AG08396 (cell line): ENCODE measurements around the gene TASP1.

Experiments
- DNase-seq: peaks from one replicate; pipeline ENCODE4 v3.0.0; 2012; ENCODE audit warnings: low spot score, mixed read lengths

TASP1 gene

DNA sequence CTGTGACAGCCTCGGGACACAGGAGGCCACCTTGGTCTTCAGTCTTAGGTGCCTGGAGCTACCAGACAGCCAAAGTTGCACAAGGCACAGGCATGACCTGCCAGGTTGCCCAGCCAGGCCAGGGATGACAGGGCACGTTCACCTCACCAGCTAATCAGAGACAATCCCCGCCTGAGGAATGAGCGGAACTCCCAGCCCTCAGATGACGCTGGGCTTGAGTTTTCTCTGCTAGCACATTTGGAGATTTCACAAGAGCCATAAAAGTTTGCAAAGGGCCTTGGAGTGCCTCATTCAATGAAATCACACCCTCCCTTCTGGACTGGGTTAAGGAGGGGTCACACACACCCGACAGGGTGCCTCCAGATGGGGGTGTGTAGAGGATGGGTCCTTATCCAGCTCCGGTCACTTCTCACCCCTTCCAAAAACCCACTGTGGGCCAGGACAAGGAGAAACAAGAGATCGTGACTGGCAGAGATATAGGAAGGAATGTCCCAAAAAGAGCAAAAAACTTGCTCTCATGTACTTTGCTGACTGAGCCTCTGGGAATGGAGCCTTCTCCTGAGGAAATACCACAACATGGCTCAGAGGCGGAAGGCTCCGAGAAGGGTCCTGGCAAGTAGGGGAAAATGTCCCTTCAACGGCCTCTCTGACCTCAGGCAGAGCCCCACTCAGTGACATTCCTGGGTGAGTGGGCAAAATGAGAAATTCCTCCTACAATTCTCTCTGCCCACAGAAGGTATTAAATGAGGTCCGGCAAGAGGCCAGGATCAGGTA lies 296.1 kb downstream of the TASP1 start:
- DNase-seq: no peak

DNA sequence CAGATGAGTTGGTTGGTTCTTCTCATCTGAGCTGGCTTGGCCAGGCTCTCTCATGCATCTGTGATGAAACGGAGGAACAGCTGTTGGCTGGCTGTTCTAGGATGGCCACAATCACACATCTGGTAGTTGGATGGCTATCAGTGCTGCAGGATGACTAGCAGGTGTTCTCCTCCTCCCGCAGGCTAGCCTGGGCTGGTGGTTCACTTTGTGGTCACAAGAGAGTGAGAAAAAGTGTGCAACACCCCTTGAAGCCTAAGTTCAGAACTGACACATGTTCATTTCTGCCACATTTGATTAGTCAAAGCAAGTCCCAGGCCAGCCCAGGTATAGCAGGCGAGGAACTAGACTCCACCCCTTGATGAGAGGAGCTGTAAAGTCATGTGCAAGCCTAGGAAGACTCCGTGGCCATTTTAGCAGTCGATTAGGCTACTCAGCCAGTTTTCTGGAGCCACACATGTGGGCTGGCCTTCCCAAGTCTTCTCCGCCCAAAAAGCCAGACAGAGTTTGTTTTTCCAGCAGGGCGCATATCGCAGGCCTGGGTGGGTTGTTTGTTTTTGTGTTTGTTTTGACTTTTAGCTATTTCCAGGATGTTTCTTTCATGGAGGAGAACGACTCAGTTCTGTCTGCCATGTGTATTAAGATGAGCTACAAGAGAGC lies 296.9 kb downstream of the TASP1 start:
- DNase-seq: no peak

DNA sequence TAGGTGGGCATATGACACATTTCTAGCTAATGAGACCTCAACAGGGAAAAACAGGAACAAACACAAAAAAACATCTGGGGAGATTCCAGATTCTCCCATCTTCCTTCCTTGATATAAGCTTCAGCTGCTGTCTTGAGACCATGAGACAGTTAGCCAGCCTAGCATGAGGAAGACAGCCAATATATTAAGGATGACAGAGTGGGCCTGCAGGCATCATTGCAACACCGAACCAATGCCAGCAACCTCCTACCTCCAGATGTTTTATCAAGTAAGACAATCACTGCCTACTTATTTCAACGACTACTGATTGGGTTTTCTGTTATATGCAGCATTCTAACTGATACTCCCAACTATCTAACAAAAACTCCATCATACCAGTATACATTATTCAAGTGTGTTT lies 298.6 kb downstream of the TASP1 start:
- DNase-seq: no peak
